HG03442 (cell line): ENCODE results near the gene SLC7A9.
"Not testable (repeated sequence)": the region's sequence is repeated elsewhere in the genome, so short reads cannot be mapped to it uniquely, and the experiment has no call there.

Experiments used
- ATAC-seq: cut with Tn5 transposase; IDR thresholded peaks from one replicate; pipeline ENCODE4 v1.9.1; 2021; ENCODE audit warnings: mild to moderate bottlenecking, moderate library complexity; ENCODE audit not compliant: unreplicated experiment

Gene SLC7A9

GRCh38 chr19:32864318-32865007 lies 5.1 kb downstream of the SLC7A9 start:
- no peak for ATAC-seq

- no peak for ATAC-seq
Observed at GRCh38 chr19:32863841-32864240, 5.7 kb downstream of the SLC7A9 start.

DNA sequence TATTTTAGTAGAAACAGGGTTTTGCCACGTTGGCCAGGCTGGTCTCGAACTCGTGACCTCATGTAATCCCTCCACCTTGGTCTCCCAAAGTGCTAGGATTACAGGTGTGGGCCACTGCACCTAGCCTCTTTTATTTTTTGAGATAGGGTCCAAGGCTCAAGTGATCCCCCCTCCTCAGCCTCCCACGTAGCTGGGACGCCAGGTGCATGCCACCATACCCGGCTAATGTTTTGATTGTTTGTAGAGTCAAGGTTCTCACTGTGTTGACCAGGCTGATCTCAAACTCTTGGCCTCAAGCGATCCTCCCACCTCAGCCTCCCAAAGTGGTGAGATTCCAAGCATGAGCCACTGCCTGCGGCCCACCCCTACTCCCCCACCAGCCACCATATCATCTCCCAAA lies 6.3 kb downstream of the SLC7A9 start:
- ATAC-seq, result no peak

DNA sequence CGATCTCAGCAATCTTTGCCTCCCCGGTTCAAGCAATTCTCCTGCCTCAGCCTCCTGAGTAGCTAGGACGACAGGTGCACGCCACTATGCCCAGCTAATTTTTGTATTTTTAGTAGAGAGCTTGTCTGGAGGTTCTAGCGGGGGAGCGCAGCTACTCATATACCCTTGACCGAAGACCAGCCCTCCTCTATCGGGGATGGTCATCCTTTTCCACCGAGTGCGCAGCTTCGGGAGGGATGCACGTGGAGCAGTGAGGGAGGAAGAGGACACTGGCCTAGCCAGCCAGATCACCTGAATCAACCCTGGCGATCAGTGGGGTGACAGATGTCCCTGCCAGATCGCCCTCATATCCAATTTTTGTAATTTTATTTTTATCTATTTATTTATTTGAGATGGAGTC lies 6.8 kb downstream of the SLC7A9 start:
- ATAC-seq, result no peak

- no peak for ATAC-seq
Observed at GRCh38 chr19:32862173-32862572, 7.4 kb downstream of the SLC7A9 start.

DNA sequence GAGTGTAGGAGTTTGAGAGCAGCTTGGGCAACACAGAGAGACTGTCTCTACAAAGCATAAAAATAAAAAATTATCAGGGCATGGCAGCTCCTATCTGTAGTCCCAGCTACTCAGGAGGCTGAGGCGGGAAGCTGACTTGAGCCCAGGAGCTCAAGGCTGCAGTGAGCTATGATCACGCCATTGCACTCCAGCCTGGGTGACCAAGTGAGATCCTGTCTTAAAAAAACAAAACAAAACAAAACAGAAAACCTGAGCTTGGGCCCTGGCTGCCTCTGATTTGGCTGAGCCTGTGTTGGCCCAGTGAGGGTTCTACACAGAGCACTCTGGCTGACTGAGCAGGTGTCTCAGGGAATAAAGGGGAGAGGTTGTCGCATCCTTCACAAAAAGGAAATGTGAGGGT lies 8.0 kb downstream of the SLC7A9 start:
- no peak for ATAC-seq

- no peak for ATAC-seq
Observed at GRCh38 chr19:32859591-32859990, 10.0 kb downstream of the SLC7A9 start.

- no peak for ATAC-seq
Observed at GRCh38 chr19:32858559-32858958, 11.0 kb downstream of the SLC7A9 start.

GRCh38 chr19:32858155-32858554 lies 11.4 kb downstream of the SLC7A9 start:
- ATAC-seq, result no peak

DNA sequence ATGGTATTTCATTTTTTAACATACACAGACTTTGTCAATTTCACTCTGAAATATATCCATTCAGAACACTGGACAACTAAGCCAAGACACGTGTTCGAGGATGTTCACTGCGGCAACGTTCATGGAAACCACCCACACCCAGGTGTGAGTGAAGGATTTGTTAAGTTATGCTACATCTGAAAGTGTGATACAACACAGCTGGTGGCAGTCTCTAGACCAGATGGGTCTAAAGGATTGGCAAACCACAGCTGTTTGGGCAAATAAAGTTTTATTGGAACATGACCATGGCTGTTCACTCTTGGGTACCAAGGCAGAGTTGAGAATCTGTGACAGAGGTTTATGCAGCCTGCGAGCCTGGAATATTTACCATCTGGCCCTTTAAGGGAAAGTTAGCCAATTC lies 12.0 kb downstream of the SLC7A9 start:
- no peak for ATAC-seq

GRCh38 chr19:32856818-32857217 lies 12.7 kb downstream of the SLC7A9 start:
- not testable (repeated sequence) for ATAC-seq

- no peak for ATAC-seq
Observed at GRCh38 chr19:32852216-32852615, 17.4 kb downstream of the SLC7A9 start.

GRCh38 chr19:32848035-32848434 lies 21.5 kb downstream of the SLC7A9 start:
- not testable (repeated sequence) for ATAC-seq

DNA sequence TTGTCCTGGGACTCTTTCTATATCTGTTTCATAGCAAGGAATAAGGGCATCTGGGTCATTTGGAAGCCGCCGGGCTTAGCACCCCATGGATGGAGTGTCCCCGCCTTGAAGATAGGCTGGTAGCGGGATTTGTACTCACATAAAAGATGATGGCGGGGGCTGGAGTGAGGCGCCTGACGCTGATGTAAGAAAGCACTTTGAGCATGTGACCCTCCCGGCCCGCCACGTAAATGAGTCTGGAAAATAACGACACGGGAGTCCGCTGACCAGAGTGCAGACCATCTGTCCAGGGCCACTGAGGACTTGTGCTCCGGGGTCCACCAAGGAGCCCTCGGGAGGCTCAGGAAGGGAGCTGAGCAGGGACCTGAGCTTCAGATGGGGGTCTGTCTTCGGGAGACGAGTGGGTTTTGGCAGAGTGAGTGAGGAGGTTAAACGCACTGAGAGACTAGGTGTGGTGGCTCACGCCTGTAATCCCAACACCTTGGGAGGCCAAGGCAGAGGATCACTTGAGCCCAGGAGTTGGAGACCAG lies 25.8 kb downstream of the SLC7A9 start:
- ATAC-seq, result no peak

GRCh38 chr19:32842061-32842460 lies 27.5 kb downstream of the SLC7A9 start:
- no peak for ATAC-seq

GRCh38 chr19:32837531-32837930 lies 32.0 kb downstream of the SLC7A9 start:
- ATAC-seq, result no peak

GRCh38 chr19:32833388-32833787 lies 36.2 kb downstream of the SLC7A9 start:
- ATAC-seq, result not testable (repeated sequence)

GRCh38 chr19:32832825-32833224 lies 36.7 kb downstream of the SLC7A9 start:
- not testable (repeated sequence) for ATAC-seq

- ATAC-seq, result not testable (repeated sequence)
Observed at GRCh38 chr19:32832094-32832493, 37.5 kb downstream of the SLC7A9 start.

DNA sequence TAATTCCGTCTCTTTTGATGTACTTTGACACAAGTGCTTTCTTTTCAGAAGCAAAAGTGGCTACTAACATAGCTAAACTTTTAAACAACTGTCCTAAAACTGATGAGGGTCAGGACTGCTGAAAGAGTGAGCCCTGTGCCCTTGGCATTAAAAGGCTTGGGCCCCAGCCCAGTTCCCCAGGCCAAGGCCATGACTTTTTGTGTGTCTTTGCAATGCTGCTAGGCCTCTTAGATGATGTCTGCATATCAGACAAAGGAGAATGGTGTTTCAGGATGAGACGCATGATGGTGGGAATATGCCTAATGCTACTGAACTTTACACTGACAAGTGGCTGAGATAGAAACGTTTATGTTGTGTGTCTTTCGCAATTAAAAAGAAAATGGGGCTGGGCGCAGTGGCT lies 38.0 kb downstream of the SLC7A9 start:
- no peak for ATAC-seq

GRCh38 chr19:32830231-32831014 lies 39.1 kb downstream of the SLC7A9 start:
- no peak for ATAC-seq

- no peak for ATAC-seq
Observed at GRCh38 chr19:32829345-32829896, 40.1 kb downstream of the SLC7A9 start.
